GM13976 (cell line): Measurements from ENCODE around the gene COL16A1.

ENCODE experiments used
- DNase-seq: peaks from one replicate; pipeline ENCODE4 v3.0.0; 2012; ENCODE audit warnings: low spot score
- in situ Hi-C: fragments of 300-500 bp; cut with MboI; formaldehyde crosslinking; loops from one replicate; pipeline ENCODE4 v1.12.0; 2022; ENCODE audit warnings: low sequenced_read_pairs, mixed read lengths, inconsistent platforms; ENCODE audit not compliant: unreplicated experiment
- TF ChIP-seq, protein P1 (sequence below): IDR thresholded peaks from 2 replicates; pipeline ENCODE4 v1.5.1; 2012; ENCODE audit warnings: borderline replicate concordance, mild to moderate bottlenecking; ENCODE audit not compliant: insufficient read depth; ENCODE audit errors: extremely low read depth, missing control alignments, control extremely low read depth

The COL16A1 gene

DNA sequence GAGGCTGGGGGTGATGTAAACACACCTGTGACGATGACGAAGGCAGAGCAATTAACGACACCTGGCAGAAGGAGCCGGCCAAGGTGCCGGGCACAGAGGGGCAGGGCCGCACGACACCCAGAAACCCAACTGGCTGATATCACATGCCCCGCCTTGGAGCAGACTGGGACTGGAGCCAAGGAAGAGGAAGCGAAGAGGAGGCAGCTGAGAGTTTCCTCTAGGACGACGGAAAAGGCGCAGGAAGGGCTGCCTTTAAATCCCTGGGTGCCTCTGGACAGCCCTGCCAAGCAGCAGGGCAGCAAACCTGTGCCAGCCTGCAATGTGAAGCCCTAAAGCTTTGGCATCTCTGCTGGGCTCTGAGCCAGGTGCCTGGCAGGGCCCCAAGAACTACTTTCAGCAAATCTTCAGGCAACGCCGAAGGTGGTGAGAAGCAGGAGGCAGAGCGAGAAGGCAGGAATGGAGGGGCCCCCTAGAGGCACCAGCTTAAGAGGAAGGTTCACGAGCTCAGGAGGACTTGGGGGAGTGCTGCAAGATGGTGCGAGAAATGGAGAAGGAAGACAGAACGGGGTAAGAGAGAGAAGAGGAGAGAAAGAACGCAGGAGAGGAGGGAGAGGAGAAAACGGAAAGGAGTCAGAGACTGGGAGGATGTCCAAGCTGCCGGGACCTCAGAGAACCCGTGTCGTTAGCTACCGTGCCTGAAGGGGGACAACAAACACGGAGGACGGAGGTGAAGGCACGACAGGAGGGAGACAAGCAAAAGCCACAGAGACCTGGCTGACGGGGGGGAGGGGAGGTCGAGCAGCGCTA, 33.8 kb downstream of the COL16A1 start:
- in situ Hi-C loops: loop anchor here (10.0 to 25.0 kb wide), 2 partner anchors 125 to 292 kb away; no protein-coding TSS in a partner anchor
- DNase-seq: no peak
- TF ChIP-seq, protein P1, sequence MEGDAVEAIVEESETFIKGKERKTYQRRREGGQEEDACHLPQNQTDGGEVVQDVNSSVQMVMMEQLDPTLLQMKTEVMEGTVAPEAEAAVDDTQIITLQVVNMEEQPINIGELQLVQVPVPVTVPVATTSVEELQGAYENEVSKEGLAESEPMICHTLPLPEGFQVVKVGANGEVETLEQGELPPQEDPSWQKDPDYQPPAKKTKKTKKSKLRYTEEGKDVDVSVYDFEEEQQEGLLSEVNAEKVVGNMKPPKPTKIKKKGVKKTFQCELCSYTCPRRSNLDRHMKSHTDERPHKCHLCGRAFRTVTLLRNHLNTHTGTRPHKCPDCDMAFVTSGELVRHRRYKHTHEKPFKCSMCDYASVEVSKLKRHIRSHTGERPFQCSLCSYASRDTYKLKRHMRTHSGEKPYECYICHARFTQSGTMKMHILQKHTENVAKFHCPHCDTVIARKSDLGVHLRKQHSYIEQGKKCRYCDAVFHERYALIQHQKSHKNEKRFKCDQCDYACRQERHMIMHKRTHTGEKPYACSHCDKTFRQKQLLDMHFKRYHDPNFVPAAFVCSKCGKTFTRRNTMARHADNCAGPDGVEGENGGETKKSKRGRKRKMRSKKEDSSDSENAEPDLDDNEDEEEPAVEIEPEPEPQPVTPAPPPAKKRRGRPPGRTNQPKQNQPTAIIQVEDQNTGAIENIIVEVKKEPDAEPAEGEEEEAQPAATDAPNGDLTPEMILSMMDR: no peak

DNA sequence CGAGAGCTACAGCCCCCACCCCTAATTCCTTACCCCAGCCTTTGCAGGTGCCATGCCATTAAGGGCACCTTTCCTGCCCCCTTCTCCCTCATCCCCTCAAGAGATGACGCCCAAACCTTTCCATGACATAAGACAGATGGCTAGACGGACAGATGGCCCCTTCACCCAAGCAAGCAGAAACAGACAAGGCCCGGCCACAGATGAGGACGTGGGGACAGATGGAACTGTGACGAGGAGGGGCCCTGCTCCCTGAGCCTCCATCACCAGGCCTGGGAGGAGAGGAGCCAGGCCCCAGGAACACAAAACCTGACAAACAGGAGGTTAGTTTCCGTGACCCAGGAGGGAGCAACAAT, 34.4 kb downstream of the COL16A1 start:
- in situ Hi-C loops: loop anchor here (10.0 to 25.0 kb wide), 2 partner anchors 125 to 293 kb away; no protein-coding TSS in a partner anchor

DNA sequence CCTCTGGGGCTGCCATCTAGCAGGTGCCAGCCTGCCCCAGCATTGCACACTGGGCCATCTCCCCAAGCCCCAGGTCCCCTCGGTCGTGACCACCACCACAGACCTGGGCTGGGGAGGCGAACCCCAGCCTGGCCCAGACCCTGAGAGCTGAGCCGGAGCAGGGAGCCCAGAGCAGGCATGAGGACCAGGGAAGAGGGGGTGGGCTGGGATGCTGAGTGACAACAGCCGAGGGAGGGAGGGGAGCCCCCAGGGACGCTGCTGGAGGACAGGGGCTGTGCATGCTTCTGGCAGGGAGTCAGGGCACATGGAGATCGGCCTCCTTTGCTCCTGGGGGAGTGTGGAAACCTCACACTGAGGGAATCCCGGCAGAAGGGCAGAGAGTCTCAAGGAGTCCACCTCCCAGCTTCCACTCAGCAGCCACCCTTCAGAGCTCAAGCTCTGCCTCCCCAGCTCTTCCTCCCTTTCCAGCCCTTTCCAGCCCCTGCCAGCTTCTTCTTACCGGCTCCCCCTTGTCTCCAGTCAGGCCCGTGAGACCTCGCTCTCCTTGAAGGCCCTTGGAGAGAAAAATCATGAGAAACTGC, 35.4 kb downstream of the COL16A1 start:
- DNase-seq: no peak
- in situ Hi-C loops: loop anchor here (10.0 to 25.0 kb wide), 2 partner anchors 126 to 294 kb away; no protein-coding TSS in a partner anchor
- TF ChIP-seq, protein P1: no peak

More for the DNA sequence above, 34.4 kb downstream of the COL16A1 start:
- TF ChIP-seq, protein P1: no peak
- no peak for DNase-seq

DNA sequence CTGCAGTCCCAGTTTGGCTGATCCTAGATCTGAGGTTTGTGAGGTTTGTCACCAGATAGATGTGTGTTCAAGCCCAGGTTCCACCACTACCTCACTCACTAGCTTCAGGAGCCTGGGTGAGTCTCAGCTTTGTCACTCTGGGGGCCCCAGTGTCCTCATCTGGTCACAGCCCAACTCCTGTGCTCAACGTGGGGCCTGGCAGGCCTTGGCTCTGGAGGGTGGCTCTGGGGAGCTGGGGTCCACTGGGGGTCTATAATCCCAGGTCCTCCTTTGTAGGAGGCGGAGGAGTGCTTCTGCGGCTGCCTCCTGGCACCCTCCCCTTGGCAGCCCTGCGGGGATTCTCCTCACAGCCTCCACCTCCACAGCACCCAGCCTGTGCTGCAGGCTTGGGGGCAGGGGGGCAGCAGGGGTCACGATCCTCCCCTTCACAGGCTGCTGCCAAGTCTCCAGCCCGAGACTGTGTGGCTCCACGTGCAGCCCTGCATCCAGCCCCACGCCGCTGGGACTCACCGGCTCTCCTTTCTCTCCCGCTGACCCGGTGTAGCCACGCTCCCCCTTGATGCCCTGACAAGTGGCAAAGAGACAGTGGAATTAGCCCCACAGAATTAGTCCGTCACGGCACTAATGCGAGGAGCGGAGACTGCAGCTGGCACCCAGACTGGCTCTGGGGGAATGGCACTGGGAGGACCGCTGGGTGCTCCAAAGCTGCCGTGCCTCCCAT, 36.6 kb downstream of the COL16A1 start:
- no peak for DNase-seq
- TF ChIP-seq, protein P1: no peak
- in situ Hi-C loops: loop anchor here (10.0 to 25.0 kb wide), 2 partner anchors 128 to 295 kb away; no protein-coding TSS in a partner anchor

DNA sequence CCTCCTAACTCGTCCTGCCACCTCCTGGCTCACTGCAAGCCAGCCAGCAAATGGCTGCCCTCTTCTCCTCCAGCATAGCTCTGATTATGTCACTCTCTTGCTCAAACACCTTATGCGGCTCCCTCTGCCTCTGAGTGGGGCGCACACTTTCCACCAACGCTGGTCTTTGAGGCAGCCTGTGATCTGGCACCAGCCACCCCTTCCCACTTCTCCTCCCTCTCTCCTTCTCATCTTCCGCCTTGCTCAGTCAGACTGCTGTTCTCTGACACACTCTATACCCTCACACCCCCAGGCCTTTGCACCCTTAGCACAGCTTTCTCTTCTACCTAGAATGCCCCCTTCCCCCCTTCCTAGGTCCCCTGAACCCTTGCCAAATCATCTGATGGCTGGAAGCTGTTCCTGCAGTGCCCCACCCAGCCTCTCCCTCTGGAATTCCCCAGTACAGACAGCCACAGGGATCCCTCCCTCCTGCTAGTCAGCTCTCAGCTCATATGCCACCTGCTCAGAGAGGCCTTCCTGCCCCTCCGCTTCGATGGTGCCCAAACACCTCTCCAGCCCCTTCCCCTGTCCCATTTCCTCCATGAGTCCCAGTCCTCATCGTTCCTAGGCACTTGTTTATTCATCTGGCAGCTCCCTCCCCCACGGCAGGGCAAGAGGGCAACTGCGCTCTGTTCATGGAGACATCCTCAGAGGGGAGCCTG, 37.4 kb downstream of the COL16A1 start:
- no peak for DNase-seq
- in situ Hi-C loops: loop anchor here (10.0 to 25.0 kb wide), 2 partner anchors 128 to 296 kb away; no protein-coding TSS in a partner anchor
- TF ChIP-seq, protein P1: no peak
